ENCODE results near the gene KCND3.

Gene KCND3

GRCh38 chr1:111927652-111928051 is 61.8 kb downstream of the KCND3 start:
- no peak for TF ChIP-seq CTCF (IDR thresholded peaks at IDR 0.05; ENCODE audit: borderline replicate concordance, insufficient read depth, low read depth, low read length)
- no peak overlapping the region for H3K4me3 ChIP-seq (ENCODE audit: low read depth, low read length)

- TF ChIP-seq CTCF (IDR thresholded peaks at IDR 0.05; ENCODE audit: borderline replicate concordance, insufficient read depth, low read depth, low read length): no peak
- no peak overlapping the region for H3K4me3 ChIP-seq (ENCODE audit: low read depth, low read length)
Measured at GRCh38 chr1:111924786-111925185, 64.7 kb downstream of the KCND3 start.

- TF ChIP-seq CTCF (IDR thresholded peaks at IDR 0.05; ENCODE audit: borderline replicate concordance, insufficient read depth, low read depth, low read length): no peak
- H3K4me3 ChIP-seq (ENCODE audit: low read depth, low read length): no peak overlapping the region
Measured at GRCh38 chr1:111923766-111924165, 65.7 kb downstream of the KCND3 start.

- no peak for TF ChIP-seq CTCF (IDR thresholded peaks at IDR 0.05; ENCODE audit: borderline replicate concordance, insufficient read depth, low read depth, low read length)
- H3K4me3 ChIP-seq (ENCODE audit: low read depth, low read length): no peak overlapping the region
Measured at GRCh38 chr1:111921948-111922347, 67.5 kb downstream of the KCND3 start.

GRCh38 chr1:111920221-111921024 is 69.0 kb downstream of the KCND3 start:
- TF ChIP-seq CTCF (IDR thresholded peaks at IDR 0.05; ENCODE audit: borderline replicate concordance, insufficient read depth, low read depth, low read length): no peak
- no peak overlapping the region for H3K4me3 ChIP-seq (ENCODE audit: low read depth, low read length)

GRCh38 chr1:111911776-111912515 is 77.5 kb downstream of the KCND3 start:
- no peak overlapping the region for H3K4me3 ChIP-seq (ENCODE audit: low read depth, low read length)
- no peak for TF ChIP-seq CTCF (IDR thresholded peaks at IDR 0.05; ENCODE audit: borderline replicate concordance, insufficient read depth, low read depth, low read length)

- H3K4me3 ChIP-seq (ENCODE audit: low read depth, low read length): no peak overlapping the region
- no peak for TF ChIP-seq CTCF (IDR thresholded peaks at IDR 0.05; ENCODE audit: borderline replicate concordance, insufficient read depth, low read depth, low read length)
Measured at GRCh38 chr1:111911061-111911460, 78.4 kb downstream of the KCND3 start.

All from GM12875 (cell line).